HG03439 (cell line): ENCODE measurements around the gene OLFML3.
"Not testable (repeated sequence)": the region's sequence is repeated elsewhere in the genome, so short reads cannot be mapped to it uniquely, and the experiment has no call there.

ENCODE experiments used
- ATAC-seq: cut with Tn5 transposase; IDR thresholded peaks from one replicate; pipeline ENCODE4 v1.9.1; 2021; ENCODE audit warnings: mild to moderate bottlenecking, moderate library complexity; ENCODE audit not compliant: unreplicated experiment

OLFML3 gene

GRCh38 chr1:113990530-113990929, 11.3 kb downstream of the OLFML3 start:
- no peak for ATAC-seq

GRCh38 chr1:113990961-113991360, 11.7 kb downstream of the OLFML3 start:
- no peak for ATAC-seq

- ATAC-seq: no peak
Measured at GRCh38 chr1:113991467-113991997, 12.3 kb downstream of the OLFML3 start.

- ATAC-seq: no peak
Measured at GRCh38 chr1:113993072-113993471, 13.8 kb downstream of the OLFML3 start.

- ATAC-seq: no peak
Measured at GRCh38 chr1:113993766-113994165, 14.5 kb downstream of the OLFML3 start.

- ATAC-seq: no peak
Measured at GRCh38 chr1:113995382-113995781, 16.1 kb downstream of the OLFML3 start.

GRCh38 chr1:113998361-113998760, 19.1 kb downstream of the OLFML3 start:
- no peak for ATAC-seq

GRCh38 chr1:113999233-113999632, 20.0 kb downstream of the OLFML3 start:
- no peak for ATAC-seq

- no peak for ATAC-seq
Measured at GRCh38 chr1:113999799-114000198, 20.5 kb downstream of the OLFML3 start.

GRCh38 chr1:114000406-114000805, 21.1 kb downstream of the OLFML3 start:
- ATAC-seq: no peak

GRCh38 chr1:114002492-114003239, 23.4 kb downstream of the OLFML3 start:
- ATAC-seq: no peak

- no peak for ATAC-seq
Measured at GRCh38 chr1:114003431-114003830, 24.2 kb downstream of the OLFML3 start.

GRCh38 chr1:114006825-114007224, 27.6 kb downstream of the OLFML3 start:
- not testable (repeated sequence) for ATAC-seq

- ATAC-seq: no peak
Measured at GRCh38 chr1:114008480-114008941, 29.2 kb downstream of the OLFML3 start.

- ATAC-seq: no peak
Measured at GRCh38 chr1:114008993-114009392, 29.7 kb downstream of the OLFML3 start.

GRCh38 chr1:114009393-114009792, 30.1 kb downstream of the OLFML3 start:
- ATAC-seq: no peak

- no peak for ATAC-seq
Measured at GRCh38 chr1:114010433-114011184, 31.3 kb downstream of the OLFML3 start.

- ATAC-seq: no peak
Measured at GRCh38 chr1:114011796-114012195, 32.5 kb downstream of the OLFML3 start.

- no peak for ATAC-seq
Measured at GRCh38 chr1:114015075-114015474, 35.8 kb downstream of the OLFML3 start.

- not testable (repeated sequence) for ATAC-seq
Measured at GRCh38 chr1:114019724-114020123, 40.5 kb downstream of the OLFML3 start.

GRCh38 chr1:114021665-114022099, 42.4 kb downstream of the OLFML3 start:
- no peak for ATAC-seq

- no peak for ATAC-seq
Measured at GRCh38 chr1:114022877-114023276, 43.6 kb downstream of the OLFML3 start.
